DOHH2 (cell line): ENCODE results near the gene BTRC.
"Not testable (repeated sequence)": the region's sequence is repeated elsewhere in the genome, so short reads cannot be mapped to it uniquely, and the experiment has no call there.

ENCODE experiments used
- CTCF ChIP-seq: fragments of 200-600 bp; sonication (generic); IDR thresholded peaks from one replicate; pipeline ENCODE4 v1.5.1; 2014; ENCODE audit warnings: antibody characterized with exemption, mild to moderate bottlenecking, low read depth, low read length; ENCODE audit not compliant: poor library complexity, severe bottlenecking
- EZH2phosphoT487 ChIP-seq: fragments of 200-600 bp; sonication (generic); IDR thresholded peaks from 2 replicates; pipeline ENCODE4 v1.6.1; 2017; ENCODE audit warnings: borderline replicate concordance, mild to moderate bottlenecking, antibody characterized with exemption, low read length, moderate library complexity, mixed read lengths

- TF ChIP-seq CTCF, EZH2phosphoT487: not testable (repeated sequence)
Observed at GRCh38 chr10:101373993-101374392, 20.0 kb downstream of the BTRC start.
